Measurements from ENCODE around the gene A2M. TPM values are rescaled to one million over a fixed set of nuclear protein-coding genes. Genes with fewer than 3 reads are reported as not detected.

Gene A2M
- total RNA-seq, 1 donor from 2014 or later = 996 TPM

DNA sequence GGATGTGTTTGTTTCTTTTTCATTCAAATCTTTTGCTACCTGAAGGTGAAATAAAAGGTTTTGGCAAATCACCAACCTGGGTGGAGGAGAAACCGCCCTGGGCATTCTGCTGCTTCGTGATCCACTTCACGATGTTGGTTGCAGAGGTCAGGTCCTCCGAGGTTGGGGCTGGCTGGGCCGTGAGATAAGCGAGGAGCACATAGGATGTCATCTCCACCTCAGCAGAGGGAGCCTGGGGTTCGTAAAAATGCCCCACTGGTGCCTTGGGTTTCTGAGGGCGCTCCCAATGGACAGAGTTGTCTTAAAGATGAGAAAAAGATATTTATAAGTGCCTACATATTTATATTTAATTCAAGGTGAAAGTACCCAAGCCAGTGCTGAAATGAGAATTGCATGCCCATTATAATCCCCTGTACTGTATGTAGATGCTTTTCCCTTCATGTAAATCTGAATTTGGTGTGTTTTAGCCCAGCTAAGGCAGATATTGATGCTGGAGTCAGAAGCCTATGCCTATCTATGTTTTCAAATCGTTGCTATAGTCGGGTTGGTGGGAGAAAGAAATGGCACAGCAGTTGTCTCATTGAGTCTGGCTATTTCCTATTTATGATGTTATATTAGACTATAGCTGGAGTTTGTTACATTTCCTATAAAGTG, 41.1 kb downstream of the A2M start:
- no peak for DNase-seq (ENCODE audit: low spot score)

- no peak for DNase-seq (ENCODE audit: low spot score)
Observed at GRCh38 chr12:9073076-9073475, 42.6 kb downstream of the A2M start.

- DNase-seq (ENCODE audit: low spot score) = no peak
Observed at GRCh38 chr12:9072481-9073038, 43.2 kb downstream of the A2M start.

DNA sequence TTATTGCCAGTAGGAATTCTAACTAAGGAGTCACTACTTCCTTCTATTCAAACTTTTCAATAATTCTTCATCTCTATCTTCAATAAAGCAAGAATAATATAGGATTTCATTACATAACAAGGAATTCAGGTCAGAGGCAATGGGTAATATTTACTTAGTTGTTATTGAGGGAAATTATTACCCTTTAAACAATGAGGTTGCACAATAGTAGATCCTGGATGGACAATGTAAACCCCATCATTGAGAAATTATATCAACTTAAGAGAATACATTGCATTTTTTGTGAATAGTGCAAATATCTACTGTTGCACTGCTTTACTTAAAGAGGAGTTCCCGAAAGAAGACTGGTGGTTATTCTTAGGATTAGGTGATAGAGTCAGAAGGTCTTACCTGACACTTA, 43.8 kb downstream of the A2M start:
- no peak for DNase-seq (ENCODE audit: low spot score)

- DNase-seq (ENCODE audit: low spot score) = no peak
Observed at GRCh38 chr12:9071518-9071917, 44.2 kb downstream of the A2M start.

GRCh38 chr12:9070351-9070750, 45.4 kb downstream of the A2M start:
- no peak for DNase-seq (ENCODE audit: low spot score)

GRCh38 chr12:9068600-9068999, 47.1 kb downstream of the A2M start:
- DNase-seq (ENCODE audit: low spot score) = no peak

DNA sequence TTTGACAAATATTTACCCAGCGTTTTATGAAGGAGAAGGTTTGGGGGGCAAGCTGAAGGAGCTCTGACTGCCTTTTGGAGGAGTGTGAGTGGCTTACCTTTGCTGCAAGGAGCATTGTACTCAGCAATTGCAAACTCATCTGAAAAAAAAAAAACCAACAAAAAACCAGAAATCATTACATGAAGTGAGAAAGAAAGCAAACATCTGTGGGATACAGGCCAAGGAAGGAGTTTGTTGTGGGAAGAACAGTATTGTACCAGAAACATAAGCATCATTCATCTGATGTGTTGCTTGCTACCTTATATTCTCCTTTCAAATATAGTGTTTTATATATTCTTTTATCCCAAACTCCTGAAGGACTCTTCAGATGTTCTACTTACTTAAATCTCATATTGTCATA, 47.6 kb downstream of the A2M start:
- no peak for DNase-seq (ENCODE audit: low spot score)

GRCh38 chr12:9066755-9067423, 48.8 kb downstream of the A2M start:
- DNase-seq (ENCODE audit: low spot score) = no peak

DNA sequence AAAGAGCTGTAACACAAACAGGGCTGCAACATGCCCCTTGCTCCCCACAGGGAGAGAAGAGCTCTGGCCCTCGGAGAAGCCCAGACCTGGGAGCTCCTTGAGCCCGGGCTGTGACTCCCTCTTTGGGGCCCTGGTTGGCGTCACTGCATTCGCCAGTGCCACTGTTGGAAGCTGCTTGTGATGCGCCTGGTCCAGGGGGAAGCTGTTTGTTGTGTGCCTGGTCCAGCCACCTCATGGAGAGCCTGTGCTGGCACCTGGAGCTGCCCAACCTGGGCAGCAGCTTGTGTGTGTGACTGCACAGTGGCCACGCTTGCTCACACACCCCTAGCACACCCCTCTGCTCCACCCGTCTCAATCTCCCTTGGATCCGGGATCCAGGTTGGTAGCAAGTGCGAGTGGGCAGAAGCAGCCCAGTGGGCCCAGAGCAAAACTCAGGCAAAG, 49.5 kb downstream of the A2M start:
- no peak for DNase-seq (ENCODE audit: low spot score)

GRCh38 chr12:9065607-9065856, 50.2 kb downstream of the A2M start:
- DNase-seq (ENCODE audit: low spot score) = no peak

DNA sequence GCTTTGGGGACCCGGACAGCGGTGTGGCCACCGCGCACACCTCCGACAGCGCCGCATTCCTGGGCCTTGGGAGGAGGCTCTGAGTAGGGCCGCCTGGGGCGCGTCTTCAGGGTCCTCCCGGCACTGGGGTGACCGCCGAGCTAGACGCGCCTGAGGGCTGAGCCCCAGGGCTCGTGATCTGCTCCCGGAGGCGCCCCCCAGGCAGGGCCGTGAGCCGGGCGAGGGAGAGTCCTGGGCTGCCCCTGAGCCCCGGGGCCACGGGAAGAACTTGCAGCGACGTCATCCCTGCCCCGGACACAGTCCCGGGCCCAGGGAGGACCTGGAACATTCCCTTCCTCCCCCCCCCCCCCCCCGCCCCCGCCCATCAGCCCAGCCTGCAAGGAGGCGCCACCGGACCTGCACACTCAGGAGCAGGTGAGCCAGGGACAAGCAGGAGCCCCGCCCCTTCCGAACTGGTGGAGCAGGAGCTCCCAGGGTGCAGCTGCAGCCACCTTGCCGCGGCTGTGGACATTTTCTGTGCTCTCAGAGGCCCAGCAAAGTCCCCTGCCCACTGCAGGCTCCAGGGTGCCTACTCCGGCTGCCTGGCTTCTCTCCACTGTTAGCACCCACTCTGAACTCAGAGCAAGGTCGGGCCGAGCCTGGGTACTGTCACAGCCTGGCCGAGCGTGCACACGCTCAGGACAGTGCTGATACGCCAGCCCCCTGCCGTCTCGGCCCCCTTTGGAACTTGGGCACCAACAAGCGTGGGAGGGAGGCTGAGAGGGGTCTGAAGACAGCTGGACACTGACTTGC, 50.7 kb downstream of the A2M start:
- DNase-seq (ENCODE audit: low spot score) = peak; percentile 92

GRCh38 chr12:9064201-9064814, 51.4 kb downstream of the A2M start:
- DNase-seq (ENCODE audit: low spot score) = no peak

- DNase-seq (ENCODE audit: low spot score) = no peak
Observed at GRCh38 chr12:9052610-9053009, 63.1 kb downstream of the A2M start.

- no peak for DNase-seq (ENCODE audit: low spot score)
Observed at GRCh38 chr12:9051158-9051550, 64.6 kb downstream of the A2M start.

DNA sequence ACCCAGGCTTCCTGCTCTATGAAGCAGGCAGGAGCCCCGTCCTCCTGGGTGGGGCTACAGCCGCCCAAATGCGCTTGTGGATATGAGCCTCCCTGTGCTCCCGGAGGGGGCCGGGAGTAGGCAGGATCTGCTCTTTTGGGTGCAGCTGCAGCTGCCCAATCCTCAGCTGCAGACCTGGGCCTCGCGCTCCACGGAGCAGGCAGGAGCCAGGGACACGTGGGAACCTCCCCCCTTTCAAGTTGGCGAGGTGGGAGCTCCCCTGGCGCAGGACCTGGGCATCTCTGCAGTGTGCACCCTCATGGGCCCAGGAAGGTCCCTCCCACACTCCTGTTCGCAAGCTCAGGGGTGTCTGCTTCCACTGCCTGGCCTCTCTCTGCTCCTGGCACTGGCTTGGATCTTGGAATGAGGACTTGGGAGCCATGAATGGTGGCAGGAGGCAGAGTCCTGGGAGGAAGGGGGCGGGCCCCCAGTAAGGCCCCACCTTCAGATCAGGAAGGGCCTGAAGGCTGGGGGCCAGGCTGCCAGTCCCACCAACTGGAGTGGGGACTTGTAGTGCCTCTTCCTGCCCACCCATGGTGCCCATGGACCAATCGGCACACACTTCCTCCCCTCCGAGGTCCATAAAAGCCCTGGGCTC, 65.1 kb downstream of the A2M start:
- DNase-seq (ENCODE audit: low spot score) = no peak

GRCh38 chr12:9049520-9050133, 66.1 kb downstream of the A2M start:
- DNase-seq (ENCODE audit: low spot score) = no peak

DNA sequence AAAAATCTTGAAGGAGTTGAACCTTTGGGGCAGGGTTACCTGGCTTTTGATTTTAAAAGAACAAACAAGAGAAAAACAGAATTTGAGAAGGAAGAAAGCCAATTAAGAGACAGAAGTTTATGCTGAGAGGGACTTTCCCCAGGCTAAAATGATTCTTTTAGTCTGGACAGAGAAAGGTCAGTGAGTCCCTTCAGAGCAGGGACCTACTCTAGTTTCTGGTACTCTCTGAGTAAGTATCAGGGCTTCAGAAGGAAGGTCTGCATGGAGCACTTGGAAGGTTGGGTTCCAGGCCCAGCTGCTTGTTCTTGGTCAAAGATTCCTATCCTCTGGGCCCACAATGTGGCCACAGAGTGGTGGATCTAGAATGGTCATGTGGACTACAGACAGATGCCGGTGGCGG, 66.8 kb downstream of the A2M start:
- DNase-seq (ENCODE audit: low spot score) = no peak

- no peak for DNase-seq (ENCODE audit: low spot score)
Observed at GRCh38 chr12:9047105-9047504, 68.6 kb downstream of the A2M start.

- no peak for DNase-seq (ENCODE audit: low spot score)
Observed at GRCh38 chr12:9043766-9044165, 72.0 kb downstream of the A2M start.

- DNase-seq (ENCODE audit: low spot score) = no peak
Observed at GRCh38 chr12:9041321-9041720, 74.4 kb downstream of the A2M start.
